ENCODE measurements around the gene SLC38A10.

SLC38A10 gene

GRCh38 chr17:81207610-81208581 is 87.2 kb downstream of the SLC38A10 start:
- Histone ChIP-seq H3K9ac (ENCODE audit: low read length) (no peak overlapping the region), H3K4me3 (ENCODE audit: low read depth, low read length, poor library complexity, severe bottlenecking) (no peak overlapping the region), H3K9me2 (ENCODE audit: low read depth, low read length) (no peaks in the 10 kb centered on the region), H3K79me2 (ENCODE audit: insufficient read depth, low read length) (no peaks in the 10 kb centered on the region), H3K36me3 (ENCODE audit: insufficient read depth, low read length) (peaks cover 16% of the 10 kb centered on the region; the same call in 1 of the 2 replicates), H3K27me3 (ENCODE audit: insufficient read depth, low read length) (no peaks in the 10 kb centered on the region), H4K20me1 (ENCODE audit: insufficient read depth, low read length) (no peaks in the 10 kb centered on the region), H3K27ac (ENCODE audit: low read depth, low read length, poor library complexity, severe bottlenecking) (peak overlapping the region; percentile 51), H3K4me2 (ENCODE audit: low read length) (no peak overlapping the region), H3K9me3 (ENCODE audit: low read length) (no peaks in the 10 kb centered on the region), H3F3A (ENCODE audit: insufficient read depth, low read length) (no peaks in the 10 kb centered on the region), H3K4me1 (ENCODE audit: insufficient read depth, low read length, severe bottlenecking) (no peaks in the 10 kb centered on the region), H2AFZ (ENCODE audit: low read length) (no peak overlapping the region)
- TF ChIP-seq EZH2 (IDR thresholded peaks at IDR 0.05; ENCODE audit: borderline replicate concordance, low read length), result no peak
- TF ChIP-seq CTCF (IDR thresholded peaks at IDR 0.05; ENCODE audit: low read length), result no peak

- no peaks in the 10 kb centered on the region for H3K79me2 ChIP-seq (ENCODE audit: insufficient read depth, low read length)
- no peak overlapping the region for H3K4me3 ChIP-seq (ENCODE audit: low read depth, low read length, poor library complexity, severe bottlenecking)
- H3K9me3 ChIP-seq (ENCODE audit: low read length), result no peaks in the 10 kb centered on the region
- no peak overlapping the region for H3K27ac ChIP-seq (ENCODE audit: low read depth, low read length, poor library complexity, severe bottlenecking)
- TF ChIP-seq CTCF (IDR thresholded peaks at IDR 0.05; ENCODE audit: low read length) (no peak), EZH2 (IDR thresholded peaks at IDR 0.05; ENCODE audit: borderline replicate concordance, low read length) (no peak)
- H3K9ac ChIP-seq (ENCODE audit: low read length), result no peak overlapping the region
- H3K27me3 ChIP-seq (ENCODE audit: insufficient read depth, low read length), result no peaks in the 10 kb centered on the region
- no peaks in the 10 kb centered on the region for H3K4me1 ChIP-seq (ENCODE audit: insufficient read depth, low read length, severe bottlenecking)
- no peaks in the 10 kb centered on the region for H3F3A ChIP-seq (ENCODE audit: insufficient read depth, low read length)
- H2AFZ ChIP-seq (ENCODE audit: low read length), result no peak overlapping the region
- no peak overlapping the region for H3K4me2 ChIP-seq (ENCODE audit: low read length)
- no peaks in the 10 kb centered on the region for H4K20me1 ChIP-seq (ENCODE audit: insufficient read depth, low read length)
- H3K9me2 ChIP-seq (ENCODE audit: low read depth, low read length), result no peaks in the 10 kb centered on the region
- H3K36me3 ChIP-seq (ENCODE audit: insufficient read depth, low read length), result peaks cover 16% of the 10 kb centered on the region; the same call in 1 of the 2 replicates
Measured at GRCh38 chr17:81206657-81207056, 88.5 kb downstream of the SLC38A10 start.

- Histone ChIP-seq H3K4me2 (ENCODE audit: low read length) (no peak overlapping the region), H3K9ac (ENCODE audit: low read length) (no peak overlapping the region), H2AFZ (ENCODE audit: low read length) (no peak overlapping the region), H3K27ac (ENCODE audit: low read depth, low read length, poor library complexity, severe bottlenecking) (no peak overlapping the region), H3K9me2 (ENCODE audit: low read depth, low read length) (no peaks in the 10 kb centered on the region), H3K79me2 (ENCODE audit: insufficient read depth, low read length) (no peaks in the 10 kb centered on the region), H3K4me3 (ENCODE audit: low read depth, low read length, poor library complexity, severe bottlenecking) (no peak overlapping the region), H3K4me1 (ENCODE audit: insufficient read depth, low read length, severe bottlenecking) (peaks cover 4% of the 10 kb centered on the region), H3K27me3 (ENCODE audit: insufficient read depth, low read length) (no peaks in the 10 kb centered on the region), H4K20me1 (ENCODE audit: insufficient read depth, low read length) (no peaks in the 10 kb centered on the region), H3K9me3 (ENCODE audit: low read length) (no peaks in the 10 kb centered on the region), H3F3A (ENCODE audit: insufficient read depth, low read length) (no peaks in the 10 kb centered on the region), H3K36me3 (ENCODE audit: insufficient read depth, low read length) (peaks cover 19% of the 10 kb centered on the region; the same call in 1 of the 2 replicates)
- no peak for TF ChIP-seq EZH2 (IDR thresholded peaks at IDR 0.05; ENCODE audit: borderline replicate concordance, low read length)
- TF ChIP-seq CTCF (IDR thresholded peaks at IDR 0.05; ENCODE audit: low read length), result no peak
Measured at GRCh38 chr17:81206166-81206565, 88.9 kb downstream of the SLC38A10 start.

Data from OCI-LY1 (cell line).